Suprapubic skin (tissue), 4 donors: ENCODE measurements around the gene AHSG. TPM values are rescaled to one million over a fixed set of nuclear protein-coding genes. Genes with fewer than 3 reads are reported as not detected.

ENCODE experiments used
- DNase-seq, 2 donors: peaks; one replicate each; pipeline ENCODE4 v3.0.0-alpha.2; 2019; ENCODE audit warnings: low spot score in 2 of 2
- H3K27ac ChIP-seq: fragments of 200-600 bp; sonication (generic); one replicate; pipeline ENCODE4 v1.5.1; 2019
- H3K27me3 ChIP-seq: fragments of 200-600 bp; sonication (generic); one replicate; pipeline ENCODE4 v1.5.1; 2019
- H3K36me3 ChIP-seq: fragments of 200-600 bp; sonication (generic); one replicate; pipeline ENCODE4 v1.5.1; 2019
- H3K4me1 ChIP-seq: fragments of 200-600 bp; sonication (generic); one replicate; pipeline ENCODE4 v1.5.1; 2019
- H3K4me3 ChIP-seq: fragments of 200-600 bp; sonication (generic); one replicate; pipeline ENCODE4 v1.5.1; 2019; ENCODE audit warnings: mild to moderate bottlenecking
- H3K9me3 ChIP-seq: fragments of 200-600 bp; sonication (generic); one replicate; pipeline ENCODE4 v1.5.1; 2019
- EP300 ChIP-seq: sonication (generic); formaldehyde crosslinking; IDR thresholded peaks from one replicate; pipeline ENCODE4 v1.6.1; 2017; ENCODE audit warnings: antibody characterized with exemption
- POLR2A ChIP-seq, 2 donors: fragments of 450-650 bp; IDR thresholded peaks; one replicate each; pipeline ENCODE4 v1.6.1; 2017; ENCODE audit warnings: antibody characterized with exemption in 2 of 2, mild to moderate bottlenecking in 2 of 2, moderate library complexity in 2 of 2
- POLR2AphosphoS5 ChIP-seq, 3 donors: sonication (generic); formaldehyde crosslinking; IDR thresholded peaks; one replicate each; pipeline ENCODE4 v1.6.1; 2017; ENCODE audit warnings: antibody characterized with exemption in 3 of 3
- WGBS: methylation state at CpG from one replicate; pipeline ENCODE4 v1.1.5; 2018; 5-methylcytosine and 5-hydroxymethylcytosine counted together
- total RNA-seq, 4 donors: library from RNA; depleted of rRNA; stranded (reverse); fragments of >200 nt; gene quantifications; one replicate each; pipeline ENCODE4 v1.1.0, GENCODE V29; 2016
- TF ChIP-seq, protein P1 (sequence below), 2 donors: fragments of 200-600 bp in 1 of 2; fragments of 450-650 bp in 1 of 2; sonication (generic) in 1 of 2; IDR thresholded peaks; one replicate each; pipeline ENCODE4 v1.5.1; 2016 to 2019; ENCODE audit warnings: antibody characterized with exemption in 2 of 2, mild to moderate bottlenecking in 1 of 2, moderate library complexity in 1 of 2

The AHSG gene
- total RNA-seq, 4 donors from 2014 or later, result 0.30 to 0.97 TPM; not detected in 2

DNA sequence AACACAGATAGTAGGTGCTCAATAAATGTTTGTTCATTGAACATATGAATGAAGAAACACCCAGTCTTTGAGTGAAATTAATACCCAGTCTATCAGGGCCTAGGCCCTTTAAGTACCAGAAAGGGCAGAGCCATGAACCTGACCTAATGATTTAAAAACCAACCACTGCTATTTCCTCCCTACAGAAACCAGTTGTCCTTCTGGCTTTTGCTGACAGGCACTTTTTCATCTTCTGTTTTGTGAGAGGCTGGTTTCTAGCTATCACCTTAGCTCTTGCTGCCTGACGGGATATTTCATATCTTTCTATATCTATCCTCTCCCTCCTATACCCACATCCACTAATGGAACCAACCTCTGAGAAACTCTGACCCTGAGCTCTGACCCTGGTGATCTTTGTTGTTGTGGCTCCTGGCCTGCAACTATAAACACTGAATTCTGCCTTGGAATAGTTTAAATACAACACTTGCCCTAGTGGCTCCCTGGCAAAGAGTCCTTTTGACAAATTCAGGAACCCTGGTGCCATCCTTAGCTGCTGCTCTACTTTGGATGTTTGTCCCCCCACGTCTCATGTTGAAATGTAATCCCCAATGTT, 4.1 kb upstream of the AHSG start:
- TF ChIP-seq POLR2AphosphoS5 (IDR thresholded peaks at IDR 0.05), result no peak
- no peak for TF ChIP-seq EP300
- TF ChIP-seq POLR2A (IDR thresholded peaks at IDR 0.05), result no peak
- TF ChIP-seq, protein P1, sequence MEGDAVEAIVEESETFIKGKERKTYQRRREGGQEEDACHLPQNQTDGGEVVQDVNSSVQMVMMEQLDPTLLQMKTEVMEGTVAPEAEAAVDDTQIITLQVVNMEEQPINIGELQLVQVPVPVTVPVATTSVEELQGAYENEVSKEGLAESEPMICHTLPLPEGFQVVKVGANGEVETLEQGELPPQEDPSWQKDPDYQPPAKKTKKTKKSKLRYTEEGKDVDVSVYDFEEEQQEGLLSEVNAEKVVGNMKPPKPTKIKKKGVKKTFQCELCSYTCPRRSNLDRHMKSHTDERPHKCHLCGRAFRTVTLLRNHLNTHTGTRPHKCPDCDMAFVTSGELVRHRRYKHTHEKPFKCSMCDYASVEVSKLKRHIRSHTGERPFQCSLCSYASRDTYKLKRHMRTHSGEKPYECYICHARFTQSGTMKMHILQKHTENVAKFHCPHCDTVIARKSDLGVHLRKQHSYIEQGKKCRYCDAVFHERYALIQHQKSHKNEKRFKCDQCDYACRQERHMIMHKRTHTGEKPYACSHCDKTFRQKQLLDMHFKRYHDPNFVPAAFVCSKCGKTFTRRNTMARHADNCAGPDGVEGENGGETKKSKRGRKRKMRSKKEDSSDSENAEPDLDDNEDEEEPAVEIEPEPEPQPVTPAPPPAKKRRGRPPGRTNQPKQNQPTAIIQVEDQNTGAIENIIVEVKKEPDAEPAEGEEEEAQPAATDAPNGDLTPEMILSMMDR (IDR thresholded peaks at IDR 0.05), result no peak
- Histone ChIP-seq H3K9me3 (no peaks in the 10 kb centered on the region), H3K4me3 (no peak overlapping the region), H3K27me3 (no peaks in the 10 kb centered on the region), H3K27ac (no peak overlapping the region), H3K36me3 (no peaks in the 10 kb centered on the region), H3K4me1 (no peaks in the 10 kb centered on the region)
- DNase-seq, result no peak
- WGBS, result 94% methylated on average over 2 of the region's 2 CpGs

DNA sequence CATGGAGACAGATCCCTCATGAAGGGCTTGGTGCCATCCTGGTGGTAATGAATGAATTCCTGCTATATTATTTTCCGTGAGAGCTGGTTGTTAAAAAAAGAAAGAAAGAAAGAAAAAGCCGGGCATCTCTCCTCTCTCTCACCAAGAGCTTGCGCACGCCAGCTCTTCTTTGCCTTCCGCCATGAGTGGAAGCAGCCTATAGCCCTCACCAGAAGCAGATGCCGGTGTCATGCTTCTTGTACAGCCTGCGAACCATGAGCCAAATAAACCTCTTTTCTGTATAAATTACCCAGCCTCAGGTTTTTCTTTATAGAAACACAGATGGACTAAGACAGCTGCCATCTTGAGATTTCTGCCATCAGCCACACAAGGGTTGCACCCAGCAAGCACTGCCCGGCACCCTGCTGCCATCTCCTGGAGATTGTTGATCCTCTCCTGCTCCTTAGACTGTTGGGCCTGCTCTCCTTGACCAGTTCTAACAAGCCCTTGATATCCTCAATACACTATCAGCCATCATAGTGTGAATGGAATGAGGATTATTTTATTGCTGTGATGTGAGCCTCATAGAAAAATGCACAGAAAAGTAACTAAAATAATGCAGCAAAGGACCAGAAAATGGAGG, 3.5 kb upstream of the AHSG start:
- 88% methylated on average over 8 of the region's 8 CpGs for WGBS

DNA sequence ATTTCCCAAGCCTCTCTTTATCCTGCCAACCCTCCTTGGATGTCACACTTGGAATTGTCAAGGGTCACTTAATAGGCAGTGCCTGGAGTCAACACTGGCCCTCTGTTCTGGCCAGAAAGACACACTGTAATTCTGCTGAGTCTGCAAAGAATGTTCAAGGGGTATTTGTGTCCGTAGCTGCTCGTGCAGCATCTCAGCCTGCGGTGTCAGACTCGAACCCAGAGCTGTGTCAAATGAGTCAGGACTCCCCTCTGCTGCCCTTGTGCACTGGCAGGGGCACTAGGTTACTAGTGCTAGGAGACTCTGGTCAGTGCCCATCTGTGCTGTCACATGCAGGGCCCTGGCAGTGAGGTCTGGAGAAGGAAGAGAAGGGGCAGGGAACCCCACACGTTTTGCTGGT, 795 bp upstream of the AHSG start:
- Histone ChIP-seq H3K4me3 (no peak overlapping the region), H3K4me1 (peaks cover 9% of the 10 kb centered on the region), H3K27ac (no peak overlapping the region), H3K9me3 (no peaks in the 10 kb centered on the region), H3K27me3 (peaks cover 14% of the 10 kb centered on the region), H3K36me3 (no peaks in the 10 kb centered on the region)
- TF ChIP-seq POLR2A (IDR thresholded peaks at IDR 0.05), result no peak
- no peak for DNase-seq
- 60% methylated on average over 5 of the region's 5 CpGs for WGBS

More for the DNA sequence above, 3.5 kb upstream of the AHSG start:
- Histone ChIP-seq H3K27ac (no peak overlapping the region), H3K4me1 (no peaks in the 10 kb centered on the region), H3K9me3 (no peaks in the 10 kb centered on the region), H3K27me3 (peaks cover 3% of the 10 kb centered on the region), H3K4me3 (no peak overlapping the region), H3K36me3 (no peaks in the 10 kb centered on the region)
- DNase-seq, result no peak
- TF ChIP-seq POLR2A (IDR thresholded peaks at IDR 0.05) (no peak), EP300 (no peak), POLR2AphosphoS5 (IDR thresholded peaks at IDR 0.05) (no peak)
- TF ChIP-seq, protein P1 (IDR thresholded peaks at IDR 0.05), result no peak

DNA sequence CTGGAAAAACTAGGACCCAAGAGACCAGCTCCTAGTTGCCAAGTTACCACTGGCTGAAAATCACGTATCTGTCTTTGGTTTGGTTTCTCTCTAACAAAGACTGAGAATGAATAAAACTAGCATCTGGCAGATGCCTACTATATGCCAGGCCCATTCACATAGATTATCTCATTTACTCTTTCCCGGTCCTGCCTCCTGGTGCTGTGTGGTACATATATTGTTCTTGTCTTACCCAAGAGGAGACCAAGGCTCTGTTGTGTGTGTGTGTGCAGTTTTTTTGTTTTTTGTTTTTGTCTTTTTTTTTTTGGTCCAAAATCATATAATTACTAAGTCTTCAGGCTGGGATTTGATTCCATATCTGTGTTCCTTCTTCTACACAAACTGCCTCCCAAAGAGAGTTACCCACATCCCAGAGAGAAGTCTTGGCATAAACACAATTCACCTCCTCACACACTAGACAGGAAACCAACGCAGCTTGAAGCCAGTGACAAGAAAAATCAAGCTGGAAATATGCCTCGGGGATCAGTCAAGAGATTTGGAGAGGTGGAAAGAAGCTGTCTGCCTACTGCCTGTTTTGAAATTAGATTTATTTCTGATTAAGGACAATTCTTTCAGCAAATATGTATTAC, 891 bp downstream of the AHSG start:
- Histone ChIP-seq H3K4me1 (peaks cover 20% of the 10 kb centered on the region), H3K9me3 (no peaks in the 10 kb centered on the region), H3K36me3 (no peaks in the 10 kb centered on the region), H3K27me3 (peaks cover 26% of the 10 kb centered on the region), H3K27ac (no peak overlapping the region), H3K4me3 (no peak overlapping the region)
- no peak for DNase-seq
- 47% methylated on average over 4 of the region's 4 CpGs for WGBS
- TF ChIP-seq, protein P1 (IDR thresholded peaks at IDR 0.05), result no peak
- TF ChIP-seq POLR2A (IDR thresholded peaks at IDR 0.05) (no peak), EP300 (no peak), POLR2AphosphoS5 (IDR thresholded peaks at IDR 0.05) (no peak)

DNA sequence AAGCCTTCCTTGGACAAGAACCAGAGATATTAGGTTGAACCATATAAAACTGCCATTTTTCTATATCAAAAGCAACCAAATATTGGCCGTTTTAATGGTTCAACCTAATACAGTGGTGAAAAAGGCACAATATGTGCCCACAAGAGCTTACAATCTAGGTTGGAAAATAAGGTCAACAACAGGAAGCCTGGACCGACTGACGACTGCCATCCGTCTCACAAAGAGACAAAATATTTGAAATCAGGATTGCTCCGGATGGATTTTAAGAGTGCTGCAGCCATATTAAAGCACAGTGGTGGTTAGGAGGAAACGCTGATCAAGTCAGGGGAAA, 1.4 kb downstream of the AHSG start:
- Histone ChIP-seq H3K4me1 (peaks cover 20% of the 10 kb centered on the region), H3K27me3 (peaks cover 26% of the 10 kb centered on the region), H3K9me3 (no peaks in the 10 kb centered on the region), H3K36me3 (no peaks in the 10 kb centered on the region), H3K27ac (no peak overlapping the region), H3K4me3 (no peak overlapping the region)
- TF ChIP-seq EP300 (no peak), POLR2A (IDR thresholded peaks at IDR 0.05) (no peak), POLR2AphosphoS5 (IDR thresholded peaks at IDR 0.05) (no peak)
- TF ChIP-seq, protein P1 (IDR thresholded peaks at IDR 0.05), result no peak
- DNase-seq, result no peak
- WGBS, result 51% methylated on average over 6 of the region's 6 CpGs
